ENCODE results near the gene TXN. TPM values are rescaled to one million over a fixed set of nuclear protein-coding genes. Genes with fewer than 3 reads are reported as not detected.
"Not testable (repeated sequence)": the region's sequence is repeated elsewhere in the genome, so short reads cannot be mapped to it uniquely, and the experiment has no call there.

The TXN gene
- total RNA-seq, 4 donors from 2014 or later = 134 to 276 (median 142) TPM

GRCh38 chr9:110208031-110208430 lies 48.3 kb downstream of the TXN start, which contains the start of gene C9orf152:
C9orf152 (minus strand) TSS chr9:110208159; CDS start chr9:110207579, 580 bp downstream.
- no peaks in the 10 kb centered on the region for H3K4me1 ChIP-seq
- no peaks in the 10 kb centered on the region for H3K9me3 ChIP-seq
- TF ChIP-seq POLR2A (IDR thresholded peaks at IDR 0.05) (no peak), CTCF (IDR thresholded peaks at IDR 0.05) (no peak), POLR2AphosphoS5 (IDR thresholded peaks at IDR 0.05) (no peak), EP300 (IDR thresholded peaks at IDR 0.05) (no peak)
- H3K36me3 ChIP-seq = no peaks in the 10 kb centered on the region
- H3K27me3 ChIP-seq = peaks cover 12% of the 10 kb centered on the region
- ATAC-seq = no peak
- H3K27ac ChIP-seq = no peak within 1 kb of the TSS
- H3K4me3 ChIP-seq = no peak within 1 kb of the TSS
- 88 to 100% methylated on average over 2 to 8 of the region's 9 CpGs for WGBS, 2 donors (ENCODE audit: low coverage in 1 of 2)

GRCh38 chr9:110207071-110207641 lies 49.2 kb downstream of the TXN start:
- no peaks in the 10 kb centered on the region for H3K9me3 ChIP-seq
- no peak for ATAC-seq
- no peaks in the 10 kb centered on the region for H3K36me3 ChIP-seq
- WGBS, 2 donors (ENCODE audit: low coverage in 1 of 2) = 60% methylated on average over 2 of the region's 6 CpGs; no CpG with 5 or more reads in 1 of the 2 donors
- H3K27me3 ChIP-seq = peaks cover 12% of the 10 kb centered on the region
- TF ChIP-seq CTCF (IDR thresholded peaks at IDR 0.05) = no peak
- no peak overlapping the region for H3K27ac ChIP-seq
- no peaks in the 10 kb centered on the region for H3K4me1 ChIP-seq
- H3K4me3 ChIP-seq = no peak overlapping the region

- no peaks in the 10 kb centered on the region for H3K4me1 ChIP-seq
- ATAC-seq = no peak
- 60 to 80% methylated on average over 1 of the region's 1 CpG for WGBS, 2 donors (ENCODE audit: low coverage in 1 of 2)
- H3K9me3 ChIP-seq = no peaks in the 10 kb centered on the region
- TF ChIP-seq EP300 (IDR thresholded peaks at IDR 0.05) (no peak), POLR2AphosphoS5 (IDR thresholded peaks at IDR 0.05) (no peak), POLR2A (IDR thresholded peaks at IDR 0.05) (no peak), CTCF (IDR thresholded peaks at IDR 0.05) (no peak)
- peaks cover 12% of the 10 kb centered on the region for H3K27me3 ChIP-seq
- no peak overlapping the region for H3K4me3 ChIP-seq
- no peak overlapping the region for H3K27ac ChIP-seq
- no peaks in the 10 kb centered on the region for H3K36me3 ChIP-seq
Observed at GRCh38 chr9:110206389-110206788, 49.9 kb downstream of the TXN start.

- H3K36me3 ChIP-seq, H3K9me3 ChIP-seq, ATAC-seq, H3K4me3 ChIP-seq, H3K27ac ChIP-seq, H3K4me1 ChIP-seq: not testable (repeated sequence)
- 36 to 67% methylated on average over 2 to 3 of the region's 5 CpGs for WGBS, 2 donors (ENCODE audit: low coverage in 1 of 2)
- H3K27me3 ChIP-seq = peaks cover 12% of the 10 kb centered on the region
Observed at GRCh38 chr9:110205612-110206011, 50.7 kb downstream of the TXN start.

- no peak for ATAC-seq
Observed at GRCh38 chr9:110202232-110202631, 54.1 kb downstream of the TXN start.

More at GRCh38 chr9:110202232-110202631, 54.1 kb downstream of the TXN start:
- TF ChIP-seq EP300 (IDR thresholded peaks at IDR 0.05) (no peak), POLR2AphosphoS5 (IDR thresholded peaks at IDR 0.05) (no peak), CTCF (IDR thresholded peaks at IDR 0.05) (no peak), POLR2A (IDR thresholded peaks at IDR 0.05) (no peak)
- H3K9me3 ChIP-seq = no peaks in the 10 kb centered on the region
- WGBS, 2 donors (ENCODE audit: low coverage in 1 of 2) = 92 to 100% methylated on average over 2 to 6 of the region's 6 CpGs
- no peaks in the 10 kb centered on the region for H3K36me3 ChIP-seq
- no peaks in the 10 kb centered on the region for H3K4me1 ChIP-seq
- H3K4me3 ChIP-seq = no peak overlapping the region
- peaks cover 10% of the 10 kb centered on the region for H3K27me3 ChIP-seq
- no peak overlapping the region for H3K27ac ChIP-seq
